NCI-H748 (cell line): ENCODE measurements around the gene ASB8.
"Not testable (repeated sequence)": the region's sequence is repeated elsewhere in the genome, so short reads cannot be mapped to it uniquely, and the experiment has no call there.

ENCODE experiments used
- DNase-seq: peaks from one replicate; lab custom pipeline; 2025; ENCODE audit not compliant: unreplicated experiment; lab: John Stamatoyannopoulos, UW

ASB8 gene

DNA sequence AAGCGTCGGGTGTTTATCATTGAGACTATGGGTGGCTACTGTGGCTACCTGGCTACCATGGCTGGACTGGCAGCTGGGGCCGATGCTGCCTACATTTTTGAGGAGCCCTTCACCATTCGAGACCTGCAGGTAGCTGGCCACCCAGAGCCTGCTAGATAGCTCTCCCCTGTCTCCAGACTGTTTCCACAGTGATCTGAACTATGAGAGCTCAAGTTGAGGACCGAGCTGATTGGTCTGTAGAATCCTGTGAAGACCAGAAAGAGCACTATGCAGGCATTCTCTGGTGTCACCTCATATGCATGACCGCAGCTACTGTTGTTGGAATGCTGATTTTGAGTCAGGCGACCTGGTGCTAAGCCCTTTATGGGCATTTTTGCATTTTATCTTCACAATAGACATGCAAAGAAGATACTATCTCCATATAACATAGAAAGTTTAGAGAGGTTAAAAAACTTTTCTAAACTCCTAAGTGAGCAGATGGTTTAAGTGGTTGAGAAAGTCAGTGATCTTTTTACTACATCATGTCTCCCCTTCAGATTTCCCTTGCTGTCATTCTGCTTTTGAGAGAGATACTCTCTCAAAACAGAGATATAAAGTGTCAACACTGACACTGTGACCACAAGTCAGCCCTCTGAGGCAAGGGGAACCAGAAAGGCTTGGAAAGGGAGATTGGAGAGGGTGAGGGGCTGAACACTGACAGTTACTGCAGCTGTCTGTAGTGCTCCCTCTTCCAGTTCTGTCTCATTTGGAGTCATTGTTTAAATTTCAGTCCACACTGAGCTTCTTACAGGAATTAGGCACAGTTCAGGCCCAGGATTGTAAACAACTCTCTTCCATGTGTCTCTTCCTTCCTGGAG is 14.3 kb downstream of the ASB8 start:
- DNase-seq, result no peak

DNA sequence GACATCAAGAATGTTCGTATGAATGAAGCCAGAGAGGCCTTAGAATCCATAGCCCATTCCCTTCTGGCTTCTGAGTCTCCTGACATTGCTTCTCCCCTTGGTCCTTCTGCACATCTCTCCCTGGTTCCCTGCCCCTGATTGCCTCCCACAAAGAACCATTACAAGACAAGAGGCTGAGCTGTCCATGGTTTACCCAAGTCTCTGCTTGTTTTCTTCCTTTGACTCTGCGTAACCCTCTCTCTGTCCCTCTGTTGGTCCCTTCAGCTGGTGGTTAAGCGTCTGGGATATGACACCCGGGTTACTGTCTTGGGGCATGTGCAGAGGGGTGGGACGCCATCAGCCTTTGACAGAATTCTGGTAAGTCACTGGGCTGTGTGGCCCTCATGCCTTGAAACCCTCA is 22.3 kb downstream of the ASB8 start:
- no peak for DNase-seq

DNA sequence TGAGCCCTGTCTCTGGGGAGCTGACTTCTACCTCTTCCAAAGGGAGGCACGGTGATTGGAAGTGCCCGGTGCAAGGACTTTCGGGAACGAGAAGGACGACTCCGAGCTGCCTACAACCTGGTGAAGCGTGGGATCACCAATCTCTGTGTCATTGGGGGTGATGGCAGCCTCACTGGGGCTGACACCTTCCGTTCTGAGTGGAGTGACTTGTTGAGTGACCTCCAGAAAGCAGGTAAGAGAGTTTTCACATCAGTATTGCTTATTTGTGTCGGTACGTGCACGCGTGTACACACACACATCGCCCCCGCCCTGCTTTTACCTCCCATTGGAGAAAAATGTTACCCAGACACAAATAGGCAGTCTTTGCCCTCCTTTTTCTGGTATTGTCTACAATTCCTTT is 24.5 kb downstream of the ASB8 start:
- DNase-seq, result no peak

DNA sequence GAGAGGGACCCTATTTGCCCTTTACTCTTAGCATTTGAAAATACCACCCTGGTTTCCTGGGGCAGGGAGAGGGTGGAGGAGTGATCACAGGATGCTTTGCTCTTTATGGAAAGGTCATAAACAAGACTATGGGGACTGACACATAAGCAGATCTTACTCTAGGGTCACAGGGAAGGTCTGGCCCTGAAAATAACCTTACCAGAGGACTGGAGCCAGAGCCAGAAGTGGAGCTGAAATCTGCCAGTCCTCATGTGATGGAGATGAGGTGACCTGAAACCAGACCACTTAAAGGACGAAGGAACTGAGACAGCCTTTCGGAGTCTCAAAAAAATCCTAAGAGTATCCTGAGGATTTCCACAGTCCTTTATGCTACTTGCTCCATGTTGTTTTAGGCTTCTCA is 25.8 kb downstream of the ASB8 start:
- DNase-seq, result no peak

DNA sequence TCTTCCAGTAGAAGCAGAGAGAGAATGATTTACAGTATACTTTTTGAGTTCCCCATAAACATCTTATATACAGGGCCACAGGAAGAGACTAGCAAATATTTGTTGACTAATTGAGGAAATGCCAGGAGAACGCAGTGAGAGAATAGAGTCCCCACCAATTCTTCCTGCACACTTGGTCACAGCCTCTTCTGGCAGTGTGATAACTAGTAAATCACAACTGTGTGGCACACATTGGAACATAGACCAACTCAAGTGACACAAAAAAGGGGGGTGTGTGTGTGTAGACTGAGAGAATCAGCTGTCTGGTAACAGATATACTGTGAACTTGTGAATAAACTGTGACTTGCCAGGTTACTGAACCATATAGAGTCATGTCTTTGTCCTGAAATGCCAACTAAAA is 27.9 kb downstream of the ASB8 start:
- DNase-seq, result no peak

DNA sequence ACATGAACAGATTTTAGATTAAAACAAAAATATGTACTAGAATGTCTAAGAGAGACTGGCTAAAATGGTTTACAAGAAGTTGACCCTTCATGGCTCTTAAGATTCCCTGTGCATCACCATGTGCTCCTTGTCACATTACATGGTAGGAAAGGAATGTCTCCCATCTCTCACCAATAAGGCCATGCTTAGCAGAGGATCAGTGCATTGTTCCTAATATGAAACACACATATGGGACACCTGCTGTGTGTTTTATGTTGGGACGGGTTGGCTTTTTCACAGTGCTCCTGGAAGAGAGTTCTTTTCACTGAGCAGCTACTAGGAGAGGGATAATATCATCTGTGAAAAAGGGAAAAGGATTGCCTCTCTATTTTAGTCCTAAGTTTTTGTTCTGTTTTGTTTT is 28.5 kb downstream of the ASB8 start:
- no peak for DNase-seq

DNA sequence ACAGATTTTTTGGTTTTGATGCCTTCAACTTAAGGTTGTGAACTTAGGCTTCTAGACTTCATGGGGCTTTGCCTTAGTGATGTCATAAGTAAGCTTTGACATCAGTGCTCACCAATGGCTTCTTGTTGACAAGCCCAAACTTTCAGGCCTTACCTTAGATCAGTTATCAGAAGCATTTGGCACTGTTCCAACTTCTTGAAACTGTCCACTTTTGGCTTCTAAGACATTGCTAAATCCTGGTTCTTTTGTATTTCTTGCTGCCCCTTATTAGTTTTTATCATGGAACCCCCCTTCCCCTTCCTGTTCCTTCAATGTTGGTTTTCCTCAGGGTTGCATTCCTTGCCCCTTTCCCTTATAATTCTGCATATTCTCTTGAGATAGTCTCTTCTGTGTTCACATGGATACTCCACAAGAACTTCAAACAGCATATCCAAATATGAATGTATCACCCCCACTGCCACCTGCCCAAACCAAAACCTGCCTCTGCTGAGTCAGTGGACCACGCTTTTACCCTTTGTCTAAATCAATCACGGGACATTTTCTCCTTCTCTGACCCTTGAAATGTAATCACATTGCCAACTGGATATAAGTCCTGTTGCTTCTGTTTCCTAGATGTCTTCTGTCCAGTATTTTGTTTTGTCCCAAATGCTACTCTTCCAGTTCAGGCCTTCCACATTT is 30.2 kb downstream of the ASB8 start:
- no peak for DNase-seq

DNA sequence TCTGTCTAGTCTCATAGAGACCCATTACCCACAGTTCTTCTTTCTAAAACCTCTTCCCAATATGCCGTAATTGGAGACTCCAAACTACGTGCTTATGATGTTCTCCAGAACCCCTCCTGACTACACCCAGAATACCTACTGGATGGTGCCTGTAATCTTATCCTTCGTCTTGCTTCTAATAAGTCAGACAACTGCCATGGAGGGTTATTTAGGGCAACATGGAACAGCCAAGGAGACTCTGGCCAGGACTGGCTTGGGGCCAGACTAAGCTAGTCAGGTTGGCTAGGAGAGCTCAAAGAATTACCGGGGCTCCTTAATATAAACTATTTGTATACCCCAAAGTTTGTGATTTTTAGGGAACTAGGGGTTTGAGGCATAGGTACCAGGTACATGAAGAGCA is 31.3 kb downstream of the ASB8 start:
- DNase-seq, result no peak

DNA sequence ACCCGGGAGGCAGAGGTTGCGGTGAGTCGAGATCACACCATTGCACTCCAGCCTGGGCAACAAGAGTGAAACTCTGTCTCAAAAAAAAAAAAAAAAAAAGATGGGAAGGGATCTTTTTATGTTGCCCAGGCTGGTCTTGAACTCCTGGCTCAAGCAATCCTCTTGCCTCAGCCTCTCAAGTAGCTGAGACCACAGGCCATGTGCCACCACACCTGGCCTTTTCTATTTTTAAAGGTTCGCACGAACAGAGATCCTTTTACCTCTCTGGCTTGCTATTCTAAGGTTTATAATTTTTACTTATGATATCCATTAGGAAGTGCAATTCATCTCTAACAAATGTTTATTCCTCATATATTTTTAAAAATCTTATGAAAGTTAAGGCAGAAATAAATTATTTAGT is 31.8 kb downstream of the ASB8 start:
- not testable (repeated sequence) for DNase-seq

DNA sequence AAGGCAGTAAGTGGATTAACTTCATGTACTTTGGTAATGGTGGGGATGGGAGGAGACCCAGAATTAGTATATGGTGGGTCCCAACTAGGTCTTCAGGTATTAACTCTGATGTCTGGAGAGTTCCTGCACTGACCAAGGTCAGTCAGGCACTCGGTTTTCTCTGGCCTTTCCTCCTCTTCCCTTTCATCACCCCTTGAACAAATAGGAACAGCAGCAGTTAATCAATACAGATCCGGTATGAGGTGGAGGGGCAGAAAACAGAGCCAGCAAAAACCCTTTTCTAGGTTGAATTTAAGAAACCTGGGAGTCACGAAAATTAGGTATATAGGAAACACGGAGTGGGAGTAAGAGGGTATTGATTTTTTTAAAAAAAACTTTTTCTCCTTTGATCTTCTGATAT is 34.1 kb downstream of the ASB8 start:
- DNase-seq, result no peak

DNA sequence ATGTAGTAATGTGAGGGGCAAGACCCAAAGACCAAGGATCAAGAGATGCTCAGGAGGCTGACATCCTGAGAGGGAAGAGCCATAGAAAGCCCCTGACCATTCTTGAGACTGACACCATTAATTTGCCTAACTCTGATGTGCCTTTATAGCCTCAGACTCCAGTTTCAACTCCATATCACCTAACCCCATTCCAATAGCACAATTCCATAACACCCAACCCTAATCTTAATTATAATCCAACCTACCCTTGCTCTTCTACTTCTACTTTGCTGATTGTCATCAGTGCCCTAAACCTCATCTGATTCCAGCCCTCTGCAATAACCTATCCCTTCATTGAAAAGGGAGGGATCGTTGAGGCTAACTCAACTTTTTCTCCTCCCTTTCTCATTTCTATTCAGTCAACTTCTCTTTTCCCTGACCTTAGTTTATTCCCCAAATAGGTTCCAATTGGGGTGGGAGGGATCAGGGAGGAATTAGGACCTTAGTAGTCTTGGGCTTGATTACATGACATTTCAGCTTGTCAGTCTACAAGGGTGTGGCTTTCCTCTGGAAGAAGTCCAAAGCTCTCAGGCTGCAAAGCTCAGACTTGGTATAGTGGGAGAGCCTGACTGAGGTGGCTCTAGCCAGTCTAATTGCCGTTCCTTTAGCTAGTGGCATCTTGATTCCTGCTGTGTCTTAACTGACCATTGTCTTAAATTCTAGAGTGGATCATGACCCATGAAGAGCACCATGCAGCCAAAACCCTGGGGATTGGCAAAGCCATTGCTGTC is 35.1 kb downstream of the ASB8 start:
- no peak for DNase-seq

DNA sequence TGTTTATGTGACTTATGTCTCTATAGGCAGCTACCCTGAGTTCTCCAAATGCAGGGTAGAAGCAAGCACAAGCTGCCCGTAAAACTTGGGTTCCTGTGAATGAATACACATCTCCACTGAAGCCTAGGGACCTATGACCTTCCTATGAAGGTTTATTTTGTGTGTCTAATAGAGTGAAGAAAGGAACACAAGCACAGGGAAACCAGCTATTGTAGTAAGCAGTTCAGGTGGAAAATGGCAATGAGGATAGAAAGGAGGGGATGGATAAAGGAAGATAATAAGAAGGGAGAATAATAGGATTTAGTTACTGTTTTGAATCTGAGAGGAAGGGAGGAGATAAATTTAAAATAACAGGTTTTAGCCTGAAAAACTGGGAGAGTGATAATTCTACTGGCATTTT is 35.8 kb downstream of the ASB8 start:
- DNase-seq, result no peak

DNA sequence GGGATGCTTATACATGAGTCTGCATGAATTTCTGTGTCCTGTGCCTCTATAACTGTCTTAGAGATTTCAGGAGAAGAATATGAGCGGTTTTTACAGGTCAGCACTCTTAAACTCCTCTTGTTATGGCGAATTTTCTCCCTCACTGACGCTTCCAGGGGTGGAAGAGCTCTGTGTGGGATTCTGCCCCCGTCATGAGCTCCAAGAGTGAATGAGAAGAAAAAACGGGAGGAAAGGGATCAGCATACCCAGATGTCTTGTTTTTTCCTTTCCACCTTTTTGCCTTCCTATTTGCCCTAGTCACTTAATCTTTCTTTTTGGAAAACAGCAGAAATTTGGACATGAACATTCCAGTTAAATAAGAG is 37.5 kb downstream of the ASB8 start:
- no peak for DNase-seq

DNA sequence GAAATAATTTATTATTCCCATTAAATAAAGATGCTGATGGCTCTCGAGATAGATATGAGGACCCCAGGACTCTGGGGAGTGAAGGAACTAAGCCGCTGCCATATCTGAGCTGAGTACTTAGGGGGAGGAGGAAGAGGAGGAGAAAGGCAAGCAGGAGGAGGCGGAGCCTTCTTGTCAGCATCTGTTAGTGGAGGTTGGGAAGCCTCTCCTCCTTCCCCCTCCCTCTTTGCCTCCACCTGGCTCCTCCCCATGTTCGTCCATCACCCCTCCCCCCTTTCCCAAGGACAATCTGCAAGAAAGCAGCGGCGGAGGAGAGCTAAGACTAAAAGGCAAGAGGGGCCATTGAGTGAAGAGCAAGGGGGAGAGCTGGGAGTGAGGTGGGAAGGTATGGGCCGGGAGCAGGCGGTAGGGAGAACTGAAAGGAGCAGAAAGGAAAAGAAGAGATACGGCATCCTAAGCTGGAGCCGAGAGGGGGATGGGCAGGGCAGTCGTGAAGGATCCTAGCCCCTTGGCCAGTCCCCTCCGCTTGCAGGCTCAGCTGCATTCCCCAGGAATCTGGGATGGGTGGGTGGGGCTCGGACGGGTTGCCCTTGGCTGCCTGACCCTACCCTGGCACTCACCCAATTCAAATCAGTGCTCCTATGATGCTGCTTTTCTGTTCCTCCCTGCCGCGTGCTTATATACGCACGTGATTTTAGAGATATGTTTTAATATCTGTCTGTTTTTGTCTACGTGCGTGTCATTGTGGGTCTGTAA is 38.1 kb downstream of the ASB8 start, which contains the start of gene PFKM:
Gene PFKM (plus strand): TSS at position 287 of the 756 bp plus-strand sequence. CDS start 3,411 bp downstream, outside the sequence.
- DNase-seq, result peak; percentile 84

DNA sequence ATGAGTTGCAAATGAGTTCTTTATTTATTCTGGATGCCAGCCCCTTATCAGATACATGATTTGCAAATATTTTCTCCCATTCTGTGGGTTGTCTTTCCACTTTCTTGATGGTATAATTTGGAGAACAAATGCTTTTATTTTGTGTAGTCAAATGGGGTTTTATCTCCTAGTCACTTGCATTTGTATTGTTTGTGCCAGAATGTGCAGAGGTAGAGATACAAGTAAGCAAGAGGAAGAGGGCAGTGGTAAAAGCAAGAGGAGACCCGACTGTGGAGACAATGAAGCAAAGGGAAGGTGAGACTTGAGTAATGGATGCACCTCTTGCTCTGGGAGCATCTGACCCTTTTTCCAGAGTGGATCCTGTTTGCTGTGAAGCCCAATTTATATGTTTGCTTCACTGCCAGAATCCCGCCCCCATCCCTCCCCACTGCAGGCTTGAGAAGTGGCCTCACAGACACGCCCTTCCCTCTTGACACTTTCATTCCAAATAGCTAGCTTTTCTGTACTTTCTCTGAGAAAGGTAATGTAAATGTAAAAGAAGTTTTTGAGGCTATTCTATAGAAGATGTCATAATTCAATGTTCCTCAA is 38.9 kb downstream of the ASB8 start:
- DNase-seq, result peak; percentile 33

DNA sequence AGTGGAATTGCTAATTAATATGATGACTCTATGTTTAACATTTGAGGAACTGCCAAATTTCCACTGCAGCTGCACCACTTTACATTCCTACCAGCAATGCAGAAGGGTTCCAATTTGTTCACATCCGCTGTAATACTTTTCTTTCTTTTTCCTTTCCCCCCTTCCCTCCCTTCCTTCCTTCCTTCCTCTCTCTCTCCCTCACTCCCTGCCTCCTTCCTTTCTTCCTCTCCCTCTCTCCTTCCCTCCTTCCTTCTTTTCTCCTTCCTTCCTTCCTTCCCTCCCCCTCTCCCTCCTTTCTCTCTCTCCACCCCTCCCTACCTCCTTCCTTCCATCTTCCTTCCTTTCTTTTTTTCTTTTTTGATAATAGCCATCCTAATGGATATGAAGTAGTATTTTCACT is 41.4 kb downstream of the ASB8 start:
- no peak for DNase-seq

DNA sequence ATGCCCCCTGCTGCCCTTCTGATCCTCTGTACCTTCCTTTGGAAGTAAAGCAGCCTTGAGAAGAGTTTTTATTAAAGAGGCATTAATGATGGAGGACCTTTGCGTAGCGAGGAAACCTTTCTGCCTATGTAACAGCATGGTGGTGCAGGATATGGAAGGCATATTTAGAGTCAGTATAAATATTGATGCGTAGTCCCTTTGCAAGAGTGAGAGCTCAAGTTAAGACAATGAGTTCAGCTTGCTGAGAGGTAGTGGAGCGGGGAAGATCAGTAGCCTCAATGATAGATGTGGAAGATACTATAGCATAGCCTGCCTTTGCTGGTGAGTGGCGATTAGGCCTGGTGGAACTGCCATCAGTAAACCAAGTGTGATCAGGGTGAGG is 46.0 kb downstream of the ASB8 start:
- not testable (repeated sequence) for DNase-seq

DNA sequence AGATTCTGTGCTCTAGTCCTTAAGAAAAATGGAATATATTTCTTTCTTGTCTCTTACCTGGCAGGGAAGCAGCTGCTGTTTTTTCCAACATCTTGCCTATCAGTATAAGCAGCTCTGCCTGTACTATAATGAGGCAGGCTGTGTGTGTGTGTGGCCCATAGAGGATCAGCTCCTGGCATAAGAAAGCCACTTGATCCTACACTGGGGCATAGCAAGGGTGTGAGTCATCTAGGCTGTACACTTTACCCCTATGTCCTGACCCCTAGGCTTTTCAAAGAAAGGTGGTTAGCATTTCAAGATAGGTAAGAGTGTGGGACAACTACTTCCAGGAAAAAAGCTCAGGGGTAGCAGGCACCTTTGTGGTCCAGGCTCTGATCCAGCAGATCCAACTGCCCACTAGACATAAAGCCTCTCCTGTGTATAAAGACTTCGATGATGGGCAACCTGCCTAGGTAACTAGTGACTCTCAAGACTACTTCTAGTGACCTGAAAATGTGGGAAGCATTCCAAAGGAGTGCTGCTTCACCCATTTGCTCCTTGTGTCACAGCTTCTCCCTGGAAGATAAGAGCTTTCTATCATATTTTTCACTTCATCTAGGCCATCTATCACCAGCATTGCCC is 46.5 kb downstream of the ASB8 start:
- no peak for DNase-seq

DNA sequence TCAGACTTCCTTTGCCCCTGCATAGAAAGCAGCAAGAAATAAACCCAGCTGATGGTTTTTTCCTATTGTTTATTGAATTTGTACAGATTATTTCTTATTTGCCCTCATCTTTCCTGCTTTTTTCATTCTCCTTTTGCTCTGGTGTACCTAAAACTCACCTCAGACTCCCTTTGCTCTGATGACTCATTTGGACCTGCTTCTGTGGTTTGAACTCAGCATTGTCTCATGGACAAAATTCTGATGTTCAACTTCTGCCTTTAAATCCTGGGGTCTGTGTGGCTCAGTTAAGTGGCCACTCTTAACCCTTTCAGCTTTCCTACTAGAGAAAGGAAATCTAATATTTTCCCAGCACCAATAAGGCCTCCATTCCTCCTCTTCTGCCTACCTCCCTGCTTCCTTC is 47.9 kb downstream of the ASB8 start:
- DNase-seq, result no peak
